ENCODE results near the gene GIMAP1. TPM values are rescaled to one million over a fixed set of nuclear protein-coding genes. Genes with fewer than 3 reads are reported as not detected.

Gene GIMAP1
- total RNA-seq, 4 donors from 2014 or later = 1.8 to 7.4 (median 3.6) TPM

DNA sequence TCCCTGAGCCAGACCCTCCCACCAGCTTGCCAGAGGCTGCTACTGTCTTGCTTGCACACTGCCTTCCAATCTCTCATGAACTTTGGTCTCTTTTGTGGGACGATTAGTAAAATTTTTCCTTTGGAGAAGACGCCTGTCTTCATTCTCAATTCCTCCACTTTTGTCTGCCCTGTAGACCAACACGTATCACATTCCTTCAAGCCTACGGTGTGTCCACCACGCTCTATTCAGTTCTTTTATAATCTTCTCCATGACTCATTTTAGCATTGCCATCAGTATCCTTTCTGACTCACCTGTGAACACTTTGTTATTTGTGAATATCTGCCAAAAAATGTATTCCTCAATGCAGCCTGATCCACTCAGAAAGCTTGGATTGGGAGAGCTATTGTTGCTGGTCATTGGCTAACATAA lies 22.2 kb downstream of the GIMAP1 start:
- no peaks in the 10 kb centered on the region for H3K9me3 ChIP-seq
- H3K27ac ChIP-seq = peak overlapping the region; percentile 68 to 86 (median 71)
- peak overlapping the region; percentile 41 to 61 (median 52) for H3K4me3 ChIP-seq
- H3K36me3 ChIP-seq = peaks cover 0 to 19% (median 0%) of the 10 kb centered on the region in 3 donors
- H3K4me1 ChIP-seq = peaks cover 0 to 10% (median 0%) of the 10 kb centered on the region in 4 donors
- H3K27me3 ChIP-seq = no peaks in the 10 kb centered on the region
- no peak for DNase-seq
- no peak for TF ChIP-seq CTCF (IDR thresholded peaks at IDR 0.05)
- no peak for TF ChIP-seq POLR2A (IDR thresholded peaks at IDR 0.05)

DNA sequence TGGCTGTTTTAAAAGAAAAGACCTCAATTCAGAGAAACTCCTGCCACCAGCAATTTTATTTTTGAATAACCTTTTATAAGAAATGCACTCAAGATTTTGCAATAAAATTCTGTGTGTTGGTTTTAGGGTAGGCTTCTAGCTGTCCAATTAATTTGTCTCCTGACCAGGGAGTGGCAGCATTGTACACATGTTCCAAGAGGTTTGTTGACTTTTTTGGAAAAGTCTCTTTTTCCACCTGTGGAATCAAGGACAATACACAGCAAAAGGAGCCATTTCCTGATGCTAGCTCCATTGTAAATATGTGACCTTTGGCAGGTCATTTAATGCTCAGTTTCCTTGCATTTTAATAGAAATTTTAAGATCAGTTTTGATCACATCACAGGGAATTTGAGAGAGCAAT lies 22.6 kb downstream of the GIMAP1 start:
- Histone ChIP-seq H3K36me3 (peaks cover 0 to 19% (median 0%) of the 10 kb centered on the region in 3 donors), H3K9me3 (no peaks in the 10 kb centered on the region), H3K27me3 (no peaks in the 10 kb centered on the region), H3K4me3 (peak overlapping the region; percentile 41 to 61 (median 52)), H3K4me1 (peaks cover 0 to 10% (median 0%) of the 10 kb centered on the region in 4 donors), H3K27ac (peak overlapping the region; percentile 68 to 86 (median 71))
- no peak for TF ChIP-seq POLR2A (IDR thresholded peaks at IDR 0.05)
- TF ChIP-seq CTCF (IDR thresholded peaks at IDR 0.05) = peak in 2 of 6 experiments; percentile 29 to 33
- no peak for DNase-seq

DNA sequence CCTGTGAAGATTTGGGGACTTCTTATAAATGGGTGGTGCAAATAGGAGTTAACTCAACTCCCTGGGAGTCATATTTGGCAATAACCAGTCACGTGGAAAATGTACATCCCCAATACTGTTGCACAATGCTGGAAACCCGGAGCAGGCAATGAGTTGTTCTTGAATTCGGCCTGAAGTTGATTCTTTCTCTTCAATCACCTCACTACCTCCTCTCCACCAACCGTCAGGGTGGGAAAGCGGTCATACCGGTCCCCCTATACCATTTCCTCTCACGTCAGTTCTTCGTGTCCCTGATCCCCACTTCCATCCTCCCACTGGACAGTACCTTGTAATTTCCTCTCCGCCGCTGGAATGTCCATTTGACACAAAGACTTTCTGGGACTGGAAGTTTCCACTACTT lies 23.6 kb downstream of the GIMAP1 start:
- DNase-seq = no peak
- no peak for TF ChIP-seq CTCF (IDR thresholded peaks at IDR 0.05)
- TF ChIP-seq POLR2A (IDR thresholded peaks at IDR 0.05) = no peak
- Histone ChIP-seq H3K9me3 (no peaks in the 10 kb centered on the region), H3K27me3 (no peaks in the 10 kb centered on the region), H3K4me3 (peak overlapping the region; percentile 41 to 61 (median 52)), H3K36me3 (peaks cover 0 to 19% (median 0%) of the 10 kb centered on the region in 3 donors), H3K27ac (peak overlapping the region; percentile 11 to 68 (median 37)), H3K4me1 (peaks cover 0 to 10% (median 0%) of the 10 kb centered on the region in 4 donors)

- peak overlapping the region in 3 of 4 donors; percentile 3 to 56 (median 18) for H3K4me3 ChIP-seq
- H3K27me3 ChIP-seq = no peaks in the 10 kb centered on the region
- H3K9me3 ChIP-seq = no peaks in the 10 kb centered on the region
- peak overlapping the region in 2 of 4 donors; percentile 27 to 68 for H3K27ac ChIP-seq
- no peak for TF ChIP-seq POLR2A (IDR thresholded peaks at IDR 0.05)
- TF ChIP-seq CTCF (IDR thresholded peaks at IDR 0.05) = no peak
- H3K36me3 ChIP-seq = peaks cover 0 to 19% (median 0%) of the 10 kb centered on the region in 3 donors
- H3K4me1 ChIP-seq = peaks cover 0 to 10% (median 0%) of the 10 kb centered on the region in 4 donors
- DNase-seq = no peak
These were observed 26.0 kb downstream of the GIMAP1 start for GRCh38 chr7:150742286-150742968.

DNA sequence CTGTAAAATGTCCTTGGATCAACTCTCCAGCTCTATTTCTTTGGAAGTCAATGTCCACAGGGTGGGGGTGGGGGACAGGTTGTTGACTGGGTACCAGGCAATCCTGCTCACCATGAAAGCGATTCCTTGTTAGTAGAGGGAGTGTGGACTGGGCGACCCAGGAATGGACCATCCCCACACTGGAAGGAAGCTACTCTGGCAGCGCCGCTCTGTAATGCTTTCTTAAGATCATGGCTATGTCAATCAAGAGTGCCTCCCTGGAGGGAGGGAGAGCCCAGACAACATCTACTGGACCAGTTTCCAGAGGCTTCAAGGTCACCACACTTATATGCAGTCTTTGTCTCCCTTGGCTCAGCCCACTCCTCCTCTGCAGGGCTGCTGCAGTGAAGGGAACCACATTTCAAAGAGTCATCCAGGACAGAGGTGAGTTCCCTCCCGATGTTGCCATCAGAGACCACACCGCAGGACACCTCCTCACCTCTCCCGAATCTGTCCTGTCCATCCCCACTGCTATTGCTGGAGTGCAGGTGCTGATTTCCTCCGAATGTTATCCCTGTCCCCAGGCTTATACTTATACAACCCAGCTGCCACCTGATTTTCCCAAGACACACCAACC lies 27.7 kb downstream of the GIMAP1 start:
- H3K9me3 ChIP-seq = no peaks in the 10 kb centered on the region
- peak overlapping the region in 2 of 4 donors; percentile 7 to 12 for H3K4me3 ChIP-seq
- H3K27ac ChIP-seq = peak overlapping the region in 2 of 4 donors; percentile 43 to 60
- peaks cover 0 to 10% (median 0%) of the 10 kb centered on the region in 4 donors for H3K4me1 ChIP-seq
- no peaks in the 10 kb centered on the region for H3K27me3 ChIP-seq
- DNase-seq = no peak
- peaks cover 0 to 19% (median 0%) of the 10 kb centered on the region in 3 donors for H3K36me3 ChIP-seq
- TF ChIP-seq POLR2A (IDR thresholded peaks at IDR 0.05) (no peak), CTCF (IDR thresholded peaks at IDR 0.05) (no peak)
